HT1080 (cell line): ENCODE data around the gene HSBP1. TPM values are rescaled to one million over a fixed set of nuclear protein-coding genes. Genes with fewer than 3 reads are reported as not detected.

ENCODE experiments used
- DNase-seq: peaks from one replicate; pipeline ENCODE4 v3.0.0-alpha.2; 2015; ENCODE audit warnings: low read depth
- total RNA-seq: library from RNA; depleted of rRNA; stranded (reverse); fragments of >200 nt; shearing (Covaris generic); gene quantifications from 2 replicates; pipeline ENCODE4 v1.2.3, GENCODE V29; 2014

The HSBP1 gene
- total RNA-seq, 1 experiment from 2014 or later: 177 TPM

GRCh38 chr16:83803811-83804210, 4.0 kb upstream of the HSBP1 start:
- DNase-seq: no peak

GRCh38 chr16:83804366-83804765, 3.4 kb upstream of the HSBP1 start:
- no peak for DNase-seq

DNA sequence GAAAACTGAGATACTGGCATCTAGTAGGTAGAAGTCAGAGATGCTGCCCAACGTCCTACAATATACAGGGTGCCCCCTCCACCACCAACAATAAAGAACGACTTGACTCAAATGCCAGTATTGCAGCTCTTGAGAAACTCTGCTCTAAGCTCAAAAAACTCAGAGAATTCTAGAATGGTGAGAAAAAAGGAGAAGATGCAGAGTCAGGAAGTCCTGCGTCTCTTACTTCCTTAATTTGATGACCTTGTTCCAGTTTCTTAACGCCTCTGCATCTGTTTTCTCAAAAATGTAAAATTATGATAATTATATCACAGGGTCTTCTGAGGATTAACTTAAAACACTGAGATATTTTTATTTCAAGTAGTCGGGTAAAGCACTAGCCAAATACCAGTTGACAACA, 1.7 kb upstream of the HSBP1 start:
- no peak for DNase-seq

GRCh38 chr16:83806731-83807130, 1.0 kb upstream of the HSBP1 start:
- no peak for DNase-seq

- no peak for DNase-seq
Observed at GRCh38 chr16:83807327-83807709, 460 bp upstream of the HSBP1 start.

DNA sequence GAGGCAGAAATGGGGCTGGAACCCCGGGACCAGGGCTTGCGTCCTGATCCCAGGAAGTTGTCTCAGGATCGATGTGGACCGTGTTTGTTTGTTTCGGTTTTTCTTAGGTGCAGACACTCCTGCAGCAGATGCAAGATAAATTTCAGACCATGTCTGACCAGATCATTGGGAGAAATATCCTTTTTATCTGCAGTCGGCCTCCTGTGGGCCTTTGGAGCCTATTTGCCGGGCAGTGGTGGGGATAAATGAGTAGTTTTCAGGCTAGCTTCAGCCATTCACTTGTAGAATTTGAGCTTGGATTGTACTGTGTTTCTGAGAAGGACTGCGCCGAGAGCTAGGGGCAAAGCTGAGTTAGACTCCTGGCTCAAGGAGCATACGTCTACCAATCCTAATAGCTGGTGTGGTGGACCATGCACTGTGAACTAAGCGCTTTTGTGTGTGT, 816 bp downstream of the HSBP1 start:
- DNase-seq: no peak

- DNase-seq: no peak
Observed at GRCh38 chr16:83809092-83809491, 1.3 kb downstream of the HSBP1 start.

- DNase-seq: no peak
Observed at GRCh38 chr16:83810901-83811300, 3.1 kb downstream of the HSBP1 start.

DNA sequence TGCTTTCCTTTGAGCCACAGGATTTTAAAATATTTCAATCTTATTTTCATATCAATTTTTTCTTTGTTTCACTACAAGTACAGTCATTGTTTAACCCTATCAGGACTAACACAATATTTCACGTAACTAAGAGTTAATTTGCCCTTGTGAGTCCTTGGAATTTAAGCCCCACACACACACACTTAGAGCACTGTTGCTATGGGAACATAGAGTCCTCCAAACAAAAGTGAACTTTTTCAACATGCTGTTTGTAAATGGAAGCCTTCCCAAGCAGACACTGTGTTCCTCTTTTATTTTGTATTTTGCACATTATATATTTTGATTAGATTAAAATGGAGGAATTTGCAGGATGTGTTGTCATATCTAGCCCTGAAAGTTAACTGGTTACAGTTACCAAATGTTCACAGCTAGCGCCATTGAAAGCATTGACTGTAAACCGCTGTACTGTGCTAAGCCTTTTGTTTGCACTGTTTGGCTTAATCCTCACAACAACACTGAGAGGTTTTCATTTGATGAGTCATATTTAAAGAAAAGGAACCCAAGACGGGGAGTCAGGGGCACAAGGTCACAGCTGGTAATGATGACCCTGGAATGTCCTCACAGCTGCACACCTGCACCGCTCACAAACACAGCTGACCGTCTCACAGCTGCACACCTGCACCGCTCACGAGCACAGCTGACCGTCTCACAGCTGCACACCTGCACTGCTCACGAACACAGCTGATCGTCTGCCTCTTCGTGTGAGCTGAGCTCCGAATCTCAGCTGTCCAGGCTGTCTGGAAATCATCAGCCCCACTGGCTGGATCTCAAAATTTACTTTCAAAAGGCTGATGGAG, 6.3 kb downstream of the HSBP1 start:
- peak; percentile 19 for DNase-seq

DNA sequence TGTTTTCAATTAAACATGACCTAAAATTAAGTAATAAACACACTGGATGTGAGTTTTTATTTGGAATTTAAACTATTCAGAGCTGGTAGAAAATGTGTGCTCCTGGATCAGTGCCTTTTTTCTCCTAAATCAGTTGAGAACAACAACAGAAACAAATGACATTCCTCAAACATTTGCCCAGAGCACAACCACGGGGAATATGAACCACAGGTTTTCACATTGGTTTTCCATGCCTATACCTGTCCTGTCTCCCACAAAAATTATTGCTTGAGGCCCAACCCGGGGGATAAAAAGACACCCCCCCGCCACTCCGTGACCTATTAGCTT, 6.8 kb downstream of the HSBP1 start:
- DNase-seq: no peak

DNA sequence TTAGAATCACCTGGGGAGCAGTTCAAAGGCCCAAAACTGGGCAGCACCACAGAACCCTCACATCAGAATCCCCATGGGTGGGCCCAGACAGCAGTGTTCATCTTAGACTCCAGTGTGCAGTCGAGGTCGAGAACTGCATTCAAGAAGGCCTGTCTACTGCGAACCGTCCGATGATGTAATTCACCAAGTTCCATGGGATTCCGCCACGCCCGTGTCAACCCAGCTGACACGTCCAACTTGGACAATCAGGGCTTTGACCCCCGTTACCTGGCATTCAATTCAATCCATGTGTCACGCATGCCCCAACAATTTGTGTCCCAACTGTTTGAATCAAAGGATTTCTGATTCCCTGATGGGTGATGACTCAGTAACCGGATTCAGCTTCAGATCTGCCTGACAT, 9.2 kb downstream of the HSBP1 start:
- no peak for DNase-seq

DNA sequence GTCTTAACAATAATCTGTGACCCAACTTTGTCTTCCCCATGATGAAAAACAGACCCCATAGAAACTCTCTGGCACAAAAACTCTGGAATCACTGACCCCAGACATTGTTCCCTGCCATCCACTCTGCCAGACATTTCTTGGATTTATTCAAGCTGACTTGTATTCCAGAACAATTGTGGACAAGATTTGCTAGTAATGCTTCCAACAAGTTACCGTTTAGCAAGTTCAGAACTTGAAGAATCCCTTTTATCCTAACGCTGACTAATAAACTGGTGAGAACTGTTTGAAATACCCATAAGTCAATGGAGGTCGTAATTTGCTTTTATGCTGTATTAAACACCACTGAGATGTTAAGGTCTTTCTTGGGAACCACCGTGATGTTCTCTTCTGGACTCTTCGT, 10.5 kb downstream of the HSBP1 start:
- DNase-seq: no peak

DNA sequence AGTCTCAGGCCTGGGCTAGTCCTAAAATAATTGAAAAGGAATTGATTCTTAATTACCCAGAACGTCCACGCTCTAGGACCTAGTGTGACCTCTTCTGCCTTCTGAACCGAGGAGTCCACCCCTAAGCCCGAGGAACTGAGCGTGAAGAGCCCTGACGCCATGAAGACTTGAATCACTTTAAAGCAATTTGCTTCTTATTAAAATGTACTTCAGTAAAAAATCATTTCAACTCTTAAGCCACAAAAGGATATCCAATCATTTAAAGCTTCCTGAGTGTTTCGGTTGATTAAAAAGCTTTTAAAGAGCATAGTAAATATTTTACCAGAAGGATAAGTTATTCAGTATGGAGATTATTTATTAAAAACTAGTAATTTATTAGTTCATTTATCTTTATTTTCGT, 11.6 kb downstream of the HSBP1 start:
- no peak for DNase-seq

DNA sequence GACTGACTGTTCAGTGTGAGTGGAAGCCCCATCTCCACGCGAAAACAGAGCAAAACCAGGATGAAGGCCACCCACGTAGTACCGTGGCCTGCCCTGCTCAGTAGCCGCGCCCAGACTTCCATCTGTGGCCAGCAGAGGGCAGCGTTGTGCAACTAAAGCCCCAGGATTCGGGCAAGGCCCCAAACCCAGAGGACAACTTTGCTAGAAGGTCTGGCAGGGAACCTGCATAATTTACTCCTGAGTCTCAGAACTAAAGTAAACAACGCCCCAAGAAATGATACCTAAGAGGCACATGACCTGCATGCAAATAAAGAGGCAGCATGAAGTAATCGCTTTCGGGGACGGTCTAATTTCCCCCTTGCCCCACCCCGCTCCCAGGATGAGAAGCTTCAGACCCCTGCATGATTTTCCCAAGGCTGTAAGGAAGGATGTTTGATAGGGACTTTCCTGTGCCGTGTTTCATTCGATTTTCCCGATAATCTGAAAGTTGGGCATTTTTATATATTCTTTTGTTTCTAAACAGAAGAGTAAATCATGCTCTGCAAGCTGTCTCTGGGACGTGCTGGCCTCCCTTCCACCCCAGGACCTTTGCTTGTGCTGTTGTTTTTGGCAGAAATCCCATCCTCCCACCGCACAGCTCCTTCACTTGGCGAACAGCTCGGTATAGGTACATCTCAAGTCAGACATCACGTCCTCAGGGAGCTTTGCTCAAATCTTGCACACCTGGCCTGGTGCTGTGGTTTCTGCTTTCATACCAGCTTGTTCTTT, 18.6 kb downstream of the HSBP1 start:
- DNase-seq: peak; percentile 70

DNA sequence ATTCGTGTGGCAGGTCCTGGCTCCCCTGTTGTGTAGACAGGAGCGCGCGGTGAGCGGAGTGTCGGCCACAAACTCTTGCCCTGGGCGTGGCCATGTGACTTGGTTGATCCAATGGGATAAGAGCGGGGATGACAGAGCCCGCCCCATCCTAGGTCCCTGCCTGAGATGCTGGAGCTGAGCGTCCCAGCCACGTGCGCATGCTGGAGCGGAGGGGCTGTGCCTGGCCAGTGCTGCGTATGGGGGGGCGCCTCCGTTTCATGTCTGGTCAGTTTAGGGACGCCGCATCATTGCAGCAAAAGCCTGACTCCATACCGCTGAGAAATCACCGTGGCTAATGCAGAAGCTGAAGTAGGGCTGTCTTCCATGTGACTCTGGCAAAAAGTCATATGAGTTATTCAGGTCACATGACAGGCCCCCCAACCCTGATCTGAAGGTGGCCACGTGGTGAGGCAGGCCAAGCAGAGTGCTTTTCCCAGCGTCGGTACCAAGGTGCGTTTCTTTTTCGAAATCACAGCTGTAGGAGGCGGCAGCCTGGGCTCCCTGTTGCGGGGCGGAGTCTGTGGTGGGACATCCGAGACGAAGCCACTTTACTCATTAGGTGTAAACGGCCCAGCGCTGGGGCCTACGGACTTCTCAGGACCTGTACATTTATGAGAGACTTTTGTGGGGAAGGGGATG, 22.5 kb downstream of the HSBP1 start:
- DNase-seq: no peak

GRCh38 chr16:83830769-83831455, 23.1 kb downstream of the HSBP1 start:
- DNase-seq: no peak

DNA sequence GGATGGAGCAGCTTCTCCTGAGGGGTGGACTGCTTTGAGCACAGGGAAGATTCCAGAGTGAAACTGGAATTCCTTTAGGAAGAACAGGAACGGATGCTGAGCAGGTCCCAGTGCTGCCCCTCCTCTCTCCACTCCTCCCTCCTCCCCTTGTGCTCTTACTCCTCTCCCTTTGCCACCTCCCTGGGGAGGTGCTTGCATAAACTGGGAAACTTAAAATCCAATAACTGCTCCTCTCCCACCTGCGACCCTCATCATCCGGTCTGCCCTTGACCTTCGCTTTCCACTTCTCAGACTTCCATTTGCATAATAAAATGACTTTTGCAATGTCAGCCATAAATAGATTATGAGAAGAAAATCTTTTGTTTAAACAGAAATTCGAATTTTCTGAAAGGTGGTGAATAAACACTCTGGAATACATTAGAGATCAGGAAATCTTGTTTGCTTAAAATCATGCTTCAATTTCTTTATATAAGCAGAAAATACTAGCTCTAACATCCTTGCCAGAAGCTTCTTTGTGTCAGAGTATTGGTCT, 23.7 kb downstream of the HSBP1 start:
- DNase-seq: no peak

GRCh38 chr16:83833921-83834320, 26.1 kb downstream of the HSBP1 start:
- DNase-seq: no peak

DNA sequence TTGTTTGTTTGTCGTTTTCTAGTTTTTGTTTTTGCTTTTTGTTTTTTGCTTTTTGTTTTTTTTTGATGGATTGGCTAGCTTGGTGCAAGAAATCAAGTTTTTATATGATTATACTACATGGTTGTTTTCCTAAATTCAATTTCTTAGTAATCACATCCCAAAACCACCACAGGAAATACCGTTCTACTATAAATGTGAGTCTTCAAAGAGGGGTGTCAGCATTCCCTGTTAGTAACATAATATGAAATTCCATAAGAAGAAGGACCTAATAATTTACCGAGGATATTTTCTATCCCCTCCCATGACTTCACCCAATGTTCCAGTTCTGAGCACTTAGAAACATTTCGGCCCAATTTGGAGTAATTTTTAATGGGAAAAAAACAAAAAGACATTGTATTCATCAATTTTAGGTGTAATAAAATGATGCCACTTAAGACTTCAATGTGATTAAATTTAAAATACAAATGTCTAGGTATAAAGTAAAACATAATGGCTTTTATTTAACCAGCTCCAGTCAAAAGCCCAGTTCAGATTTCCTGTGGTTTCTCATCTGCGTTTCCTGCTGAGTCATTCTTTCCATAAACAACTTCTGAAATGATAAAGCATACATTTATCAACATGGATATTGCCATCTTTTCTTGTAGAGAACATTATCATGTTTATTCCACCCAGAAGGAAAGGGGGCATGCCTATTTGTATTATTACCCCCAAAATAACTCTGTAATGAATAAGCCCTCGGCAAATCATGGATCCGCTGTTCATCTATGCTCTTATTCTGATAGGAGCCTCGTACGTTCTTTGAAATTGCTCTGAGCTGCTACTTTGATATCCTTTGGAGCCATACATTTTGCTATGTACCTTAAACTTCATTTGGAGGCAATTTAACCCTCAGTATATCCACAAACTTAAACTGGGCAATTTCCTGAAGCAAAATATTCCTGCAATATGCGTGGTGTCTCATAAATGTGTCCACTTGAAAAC, 28.1 kb downstream of the HSBP1 start:
- peak; percentile 71 for DNase-seq

GRCh38 chr16:83837566-83837965, 29.8 kb downstream of the HSBP1 start:
- no peak for DNase-seq
